Retinal pigment epithelial cell (primary cell): Measurements from ENCODE around the gene PIGB.
"Not testable (repeated sequence)": the region's sequence is repeated elsewhere in the genome, so short reads cannot be mapped to it uniquely, and the experiment has no call there.

Experiments used
- DNase-seq: peaks from one replicate; pipeline ENCODE4 v3.0.0-alpha.2; 2010; ENCODE audit warnings: low read depth
- H3K4me3 ChIP-seq: 2 replicates; pipeline ENCODE4 v1.5.1; 2011; ENCODE audit warnings: mild to moderate bottlenecking, low read length, control low read depth, moderate library complexity
- TF ChIP-seq, protein P1 (sequence below): conservative IDR thresholded peaks from 2 replicates; pipeline ENCODE4 v1.5.1; 2011; ENCODE audit warnings: low read depth, low read length, control low read depth, inconsistent platforms

Gene PIGB

GRCh38 chr15:55379095-55379494 lies 60.1 kb downstream of the PIGB start:
- no peak overlapping the region for H3K4me3 ChIP-seq
- DNase-seq = no peak
- TF ChIP-seq, protein P1, sequence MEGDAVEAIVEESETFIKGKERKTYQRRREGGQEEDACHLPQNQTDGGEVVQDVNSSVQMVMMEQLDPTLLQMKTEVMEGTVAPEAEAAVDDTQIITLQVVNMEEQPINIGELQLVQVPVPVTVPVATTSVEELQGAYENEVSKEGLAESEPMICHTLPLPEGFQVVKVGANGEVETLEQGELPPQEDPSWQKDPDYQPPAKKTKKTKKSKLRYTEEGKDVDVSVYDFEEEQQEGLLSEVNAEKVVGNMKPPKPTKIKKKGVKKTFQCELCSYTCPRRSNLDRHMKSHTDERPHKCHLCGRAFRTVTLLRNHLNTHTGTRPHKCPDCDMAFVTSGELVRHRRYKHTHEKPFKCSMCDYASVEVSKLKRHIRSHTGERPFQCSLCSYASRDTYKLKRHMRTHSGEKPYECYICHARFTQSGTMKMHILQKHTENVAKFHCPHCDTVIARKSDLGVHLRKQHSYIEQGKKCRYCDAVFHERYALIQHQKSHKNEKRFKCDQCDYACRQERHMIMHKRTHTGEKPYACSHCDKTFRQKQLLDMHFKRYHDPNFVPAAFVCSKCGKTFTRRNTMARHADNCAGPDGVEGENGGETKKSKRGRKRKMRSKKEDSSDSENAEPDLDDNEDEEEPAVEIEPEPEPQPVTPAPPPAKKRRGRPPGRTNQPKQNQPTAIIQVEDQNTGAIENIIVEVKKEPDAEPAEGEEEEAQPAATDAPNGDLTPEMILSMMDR = no peak

DNA sequence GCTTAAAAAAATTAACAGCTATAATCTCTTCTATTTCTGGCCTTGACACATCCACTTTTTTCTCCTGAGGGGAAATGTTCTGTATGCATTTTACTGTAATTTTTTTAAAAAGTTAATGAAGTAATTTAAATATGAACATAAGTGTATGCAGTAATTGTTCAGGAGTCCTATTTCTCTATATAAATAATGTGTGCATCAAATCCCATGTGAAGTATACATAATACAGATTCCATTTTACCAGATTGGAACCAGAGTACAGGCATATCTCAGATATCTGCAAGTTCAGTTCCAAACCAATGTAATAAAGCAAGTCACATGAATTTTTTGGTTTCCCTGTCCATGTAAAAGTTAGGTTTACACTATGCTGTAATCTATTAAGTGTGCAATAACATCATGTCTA lies 62.6 kb downstream of the PIGB start:
- TF ChIP-seq, protein P1 = no peak
- no peak for DNase-seq

GRCh38 chr15:55383687-55384086 lies 64.7 kb downstream of the PIGB start:
- DNase-seq = no peak
- TF ChIP-seq, protein P1 = no peak
- no peak overlapping the region for H3K4me3 ChIP-seq

More for the DNA sequence above, 62.6 kb downstream of the PIGB start:
- H3K4me3 ChIP-seq = no peak overlapping the region

DNA sequence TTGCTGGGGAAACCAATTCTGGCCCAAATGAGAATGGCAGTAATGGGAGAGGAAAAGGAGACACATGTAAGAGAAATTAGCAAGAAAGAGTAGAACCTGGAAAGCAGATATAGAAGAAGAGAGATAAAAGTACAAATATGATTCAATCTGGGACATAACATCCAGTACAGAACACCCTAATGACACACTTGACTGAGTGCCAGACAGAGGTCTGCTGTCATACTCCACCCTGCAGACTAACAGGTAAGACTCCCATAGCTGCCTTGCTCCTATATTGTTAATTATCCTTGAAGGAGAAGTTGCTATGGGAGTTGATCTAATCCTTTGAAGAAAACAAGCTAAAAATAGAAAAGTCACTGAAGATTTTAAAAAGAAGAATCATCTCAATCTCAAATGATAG lies 68.0 kb downstream of the PIGB start:
- no peak for DNase-seq
- no peak overlapping the region for H3K4me3 ChIP-seq
- TF ChIP-seq, protein P1 = no peak

GRCh38 chr15:55389264-55389607 lies 70.2 kb downstream of the PIGB start:
- TF ChIP-seq, protein P1 = no peak
- DNase-seq = no peak
- H3K4me3 ChIP-seq = no peak overlapping the region

- TF ChIP-seq, protein P1 = no peak
- no peak overlapping the region for H3K4me3 ChIP-seq
- no peak for DNase-seq
Measured at GRCh38 chr15:55394694-55395093, 75.7 kb downstream of the PIGB start.

- TF ChIP-seq, protein P1 = no peak
- no peak for DNase-seq
Measured at GRCh38 chr15:55398243-55398642, 79.2 kb downstream of the PIGB start.

DNA sequence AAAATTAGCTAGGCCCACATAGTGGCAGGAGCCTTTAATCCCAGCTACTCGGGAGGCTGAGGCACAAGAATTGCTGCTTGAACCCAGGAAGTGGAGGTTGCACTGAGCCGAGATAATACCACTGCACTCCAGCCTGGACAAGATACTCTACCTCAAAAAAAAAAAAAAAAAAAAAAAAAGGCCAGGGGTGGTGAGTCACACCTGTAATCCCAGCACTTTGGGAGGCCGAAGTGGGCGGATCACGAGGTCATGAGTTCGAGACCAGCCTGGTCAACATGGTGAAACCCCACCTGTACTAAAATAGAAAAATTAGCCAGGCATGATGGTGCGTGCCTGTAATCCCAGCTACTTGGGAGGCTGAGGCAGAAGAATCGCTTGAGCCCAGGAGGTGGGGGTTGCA lies 81.0 kb downstream of the PIGB start:
- not testable (repeated sequence) for DNase-seq, H3K4me3 ChIP-seq

More at GRCh38 chr15:55398243-55398642, 79.2 kb downstream of the PIGB start:
- no peak overlapping the region for H3K4me3 ChIP-seq
